ENCODE measurements around the gene USP6NL. TPM values are rescaled to one million over a fixed set of nuclear protein-coding genes. Genes with fewer than 3 reads are reported as not detected.
A peak's percentile ranks its signal among the peaks of the same experiment; 100 is the strongest.

The USP6NL gene
- total and polyA plus RNA-seq, 10 of the 15 experiments (the other 5 are each of a cell fraction or from before 2014, with no cell fraction given), result 4.0 to 27.7 (median 18.2) TPM

GRCh38 chr10:11532306-11532705, 79.1 kb downstream of the USP6NL start:
- DNase-seq (ENCODE audit: low read depth, low spot score), result no peak
- ChIA-PET RAD21 (ENCODE audit: unreplicated experiment) (interaction anchor here (0.6 to 5.8 kb wide), 6 partner anchors 13 to 95 kb away, joined by 3 to 24 read pairs (median 5); no protein-coding TSS in a partner anchor), POLR2A (interaction anchor here (0.6 to 1.5 kb wide), 3 partner anchors 11 to 145 kb away, joined by 3 to 4 read pairs (median 3); no protein-coding TSS in a partner anchor), CTCF (interaction anchor here (0.8 to 2.3 kb wide), 9 partner anchors 10 to 76 kb away, joined by 3 to 12 read pairs (median 5); no protein-coding TSS in a partner anchor), SMC1A (ENCODE audit: uncharacterized antibody, unreplicated experiment) (interaction anchor here (0.8 to 2.8 kb wide), 21 partner anchors 10 to 225 kb away, joined by 3 to 14 read pairs (median 5); no protein-coding TSS in a partner anchor)
- 0 out of 2 replicates have a peak overlapping the region, but pooled peaks have one; percentile 24 for H2AFZ ChIP-seq (ENCODE audit: control insufficient read depth, low read depth, low read length)
- 0 out of 2 replicates have a peak, but pooled peaks have one; percentile 24 for TF ChIP-seq TAF1 (IDR thresholded peaks at IDR 0.05; ENCODE audit: borderline replicate concordance, low read depth, low read length)
- TF ChIP-seq IRF3 (IDR thresholded peaks at IDR 0.05), result no peak
- TF ChIP-seq, protein P1, sequence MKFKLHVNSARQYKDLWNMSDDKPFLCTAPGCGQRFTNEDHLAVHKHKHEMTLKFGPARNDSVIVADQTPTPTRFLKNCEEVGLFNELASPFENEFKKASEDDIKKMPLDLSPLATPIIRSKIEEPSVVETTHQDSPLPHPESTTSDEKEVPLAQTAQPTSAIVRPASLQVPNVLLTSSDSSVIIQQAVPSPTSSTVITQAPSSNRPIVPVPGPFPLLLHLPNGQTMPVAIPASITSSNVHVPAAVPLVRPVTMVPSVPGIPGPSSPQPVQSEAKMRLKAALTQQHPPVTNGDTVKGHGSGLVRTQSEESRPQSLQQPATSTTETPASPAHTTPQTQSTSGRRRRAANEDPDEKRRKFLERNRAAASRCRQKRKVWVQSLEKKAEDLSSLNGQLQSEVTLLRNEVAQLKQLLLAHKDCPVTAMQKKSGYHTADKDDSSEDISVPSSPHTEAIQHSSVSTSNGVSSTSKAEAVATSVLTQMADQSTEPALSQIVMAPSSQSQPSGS (IDR thresholded peaks at IDR 0.05; ENCODE audit: low read length), result peak; percentile 21; the same call in 1 of the 2 replicates
- peaks cover 93% of the 10 kb centered on the region for H3K79me2 ChIP-seq (ENCODE audit: control insufficient read depth, insufficient read depth, low read length)
- no peaks in the 10 kb centered on the region for H4K20me1 ChIP-seq (ENCODE audit: control insufficient read depth, insufficient read depth)
- no peaks in the 10 kb centered on the region for H3K36me3 ChIP-seq (ENCODE audit: control insufficient read depth in 2 of 2, insufficient read depth in 2 of 2, low read length in 1 of 2)
- in situ Hi-C loops (cut with MboI) (no loop called here), intact Hi-C loops (cut with micrococcal nuclease; ENCODE audit: unreplicated experiment) (no loop called here)
- peaks cover 44% of the 10 kb centered on the region for H3K4me1 ChIP-seq (ENCODE audit: control insufficient read depth, insufficient read depth, low read length)
- no peaks in the 10 kb centered on the region for H3K27me3 ChIP-seq (replicated peaks in 1 of 2; ENCODE audit: control insufficient read depth in 2 of 2, insufficient read depth in 2 of 2, low read length in 1 of 2)
- no peaks in the 10 kb centered on the region for H3K9me3 ChIP-seq (replicated peaks; ENCODE audit: control insufficient read depth, insufficient read depth, low read length)
- FAIRE-seq, result no peak
- peak overlapping the region; percentile 56 for H3K4me3 ChIP-seq
- no TSS peak for BruUV-seq (replicated peaks)
- peak overlapping the region; percentile 80 for H3K9ac ChIP-seq (ENCODE audit: control insufficient read depth, insufficient read depth, low read length)
- peak; percentile 35 for ATAC-seq
- peak overlapping the region; percentile 93 for H3K4me2 ChIP-seq (ENCODE audit: control insufficient read depth, insufficient read depth)
- H3K27ac ChIP-seq (ENCODE audit: control insufficient read depth, insufficient read depth), result peak overlapping the region; percentile 90
- WGBS (ENCODE audit: insufficient coverage, insufficient replicate concordance, low lambda C conversion rate, missing lambda C conversion rate), result 1% methylated on average over 4 of the region's 4 CpGs

All from GM12878 (cell line).